ENCODE results near the gene FBXO21. TPM values are rescaled to one million over a fixed set of nuclear protein-coding genes. Genes with fewer than 3 reads are reported as not detected.

Gene FBXO21
- total RNA-seq, 1 experiment from 2014 or later: 63.3 TPM

DNA sequence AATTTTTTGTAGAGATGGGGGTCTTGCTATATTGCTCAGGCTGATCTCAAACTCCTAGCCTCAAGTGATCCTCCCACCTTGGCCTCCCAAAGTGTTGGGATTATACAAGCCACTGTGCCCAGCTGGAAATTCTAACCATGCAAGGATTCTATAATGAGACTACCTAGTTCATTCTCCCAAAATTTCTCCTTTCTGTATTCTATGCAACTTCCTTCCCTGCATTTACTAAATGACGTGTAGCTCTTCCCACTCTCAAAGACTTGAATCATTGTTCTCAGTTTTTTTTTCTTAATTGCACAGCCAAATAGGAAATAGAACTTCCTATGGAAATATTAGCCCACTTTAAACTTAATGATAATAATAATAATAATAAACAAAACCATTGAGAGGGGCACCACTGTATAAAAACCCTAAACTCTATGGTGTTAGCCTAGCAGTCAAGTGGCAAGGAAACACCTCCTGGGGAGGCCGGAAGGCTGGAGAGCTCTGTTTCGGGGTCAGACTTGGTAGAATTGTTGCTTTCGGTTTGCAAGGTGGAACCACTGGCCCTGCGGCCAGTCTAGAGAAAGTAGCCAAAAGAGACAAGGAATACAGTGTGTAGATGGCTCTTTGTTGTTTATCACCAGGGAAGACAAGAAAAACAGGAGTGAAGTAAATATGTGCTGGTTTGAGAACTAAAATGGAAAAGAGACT lies 51.1 kb downstream of the FBXO21 start:
- DNase-seq (ENCODE audit: low read depth): no peak

DNA sequence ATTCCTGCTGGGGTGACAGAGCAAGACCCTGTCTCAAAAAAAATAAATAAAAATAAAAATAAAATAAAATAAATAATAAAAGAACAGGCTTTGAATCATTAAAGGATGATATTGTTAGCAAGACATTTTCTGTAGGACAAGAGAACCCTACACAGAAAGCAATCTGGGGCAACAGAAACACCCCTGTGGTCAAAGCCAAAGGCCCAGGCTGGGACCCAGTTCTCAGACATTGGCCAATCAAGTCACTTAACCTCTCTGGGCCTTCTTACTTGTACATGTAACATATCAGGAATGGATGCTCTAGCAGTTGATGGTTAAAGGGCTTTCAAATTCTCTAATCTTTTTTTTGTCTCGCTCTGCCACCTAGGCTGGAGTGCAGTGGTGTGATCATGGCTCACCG lies 55.5 kb downstream of the FBXO21 start:
- no peak for DNase-seq (ENCODE audit: low read depth)

DNA sequence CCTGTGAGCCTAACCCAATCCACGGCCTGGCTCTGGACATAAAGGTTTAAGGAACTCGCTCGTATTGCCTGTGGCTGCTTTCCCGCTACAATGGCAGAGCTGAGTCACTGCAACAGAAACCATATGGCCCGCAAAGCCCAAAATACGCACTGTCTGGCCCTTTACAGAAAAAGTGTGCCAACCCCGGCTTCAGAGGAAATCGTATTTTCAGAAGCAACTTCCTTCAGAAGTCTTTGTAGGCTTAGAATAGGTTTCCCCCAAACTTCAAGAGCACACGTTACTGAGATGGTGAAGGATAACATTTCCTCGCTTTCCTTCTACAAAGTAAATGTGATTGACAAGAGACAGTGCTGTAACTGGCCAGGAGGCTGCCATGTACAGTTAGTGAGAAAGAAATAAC lies 56.2 kb downstream of the FBXO21 start:
- peak; percentile 24 for DNase-seq (ENCODE audit: low read depth)

DNA sequence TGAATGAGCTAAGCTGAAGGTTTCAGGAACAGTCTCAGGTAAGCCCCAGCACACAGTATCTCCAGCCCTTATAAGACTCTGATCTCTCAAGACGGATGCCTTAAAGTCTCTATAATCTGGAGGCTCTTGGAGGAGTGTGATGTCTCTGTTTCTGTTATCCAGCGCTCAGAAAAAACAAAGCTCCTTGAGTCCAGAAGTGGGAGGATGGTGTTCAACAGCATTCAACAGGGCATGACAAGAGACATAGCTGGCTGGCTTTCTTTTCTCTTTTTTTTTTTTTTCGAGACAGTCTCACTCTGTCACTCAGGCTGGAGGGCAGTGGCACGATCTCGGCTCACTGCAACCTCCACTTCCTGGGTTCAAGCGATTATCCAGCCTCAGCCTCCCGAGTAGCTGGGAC lies 59.5 kb downstream of the FBXO21 start:
- no peak for DNase-seq (ENCODE audit: low read depth)

DNA sequence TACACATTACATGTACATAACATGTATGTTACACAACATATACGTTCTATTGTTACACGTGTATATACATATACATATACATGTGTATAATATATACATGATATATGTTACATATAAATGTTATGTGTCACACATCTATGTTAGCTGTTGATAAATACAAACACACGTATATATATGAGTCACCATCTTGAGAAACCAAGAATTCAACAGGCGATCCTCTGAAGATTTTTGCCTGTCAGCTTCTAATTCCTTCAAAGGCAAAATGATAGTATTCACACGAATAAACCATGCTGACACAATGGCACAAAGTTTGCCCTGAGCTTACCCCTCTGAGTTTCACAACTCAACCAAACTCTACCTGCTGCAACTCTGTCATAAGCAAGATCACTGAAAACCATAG lies 60.9 kb downstream of the FBXO21 start:
- no peak for DNase-seq (ENCODE audit: low read depth)

DNA sequence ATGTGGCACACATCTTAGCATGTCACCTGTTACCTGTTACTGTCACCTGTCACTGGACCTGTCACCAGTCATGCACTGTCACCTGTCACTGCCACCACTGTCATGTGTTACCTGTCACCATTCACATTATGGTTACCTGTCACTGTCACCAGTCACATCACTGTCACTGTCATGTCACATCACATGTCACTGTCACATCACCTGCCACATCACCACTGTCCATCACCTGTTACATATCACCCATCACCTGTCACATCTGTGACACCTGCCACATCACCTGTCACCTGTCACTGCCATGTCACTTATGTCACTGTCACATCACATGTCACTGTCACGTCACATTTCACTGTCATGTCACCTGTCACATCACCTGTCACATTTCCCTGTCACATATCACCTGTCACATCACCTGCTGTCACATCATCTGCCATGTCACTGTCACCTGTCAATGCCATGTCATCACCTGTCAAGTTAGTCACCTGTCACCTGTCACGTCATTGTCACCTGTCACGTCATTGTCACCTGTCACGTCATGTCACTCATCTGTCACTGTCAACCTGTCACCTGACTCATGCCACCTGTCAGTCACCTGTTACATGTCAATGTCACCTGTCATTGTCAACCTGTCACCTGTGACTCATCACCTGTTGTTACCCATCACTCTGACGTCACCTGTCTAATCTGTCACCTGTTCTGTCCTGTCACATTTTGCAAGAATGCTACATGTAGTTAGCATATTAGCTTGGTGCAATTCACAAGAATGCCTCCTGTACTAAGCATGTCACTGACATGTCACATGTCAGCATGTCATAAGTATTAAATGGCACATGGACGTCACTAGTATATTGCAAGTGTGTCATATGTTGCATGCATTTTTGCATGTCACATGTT lies 62.1 kb downstream of the FBXO21 start:
- DNase-seq (ENCODE audit: low read depth): no peak

DNA sequence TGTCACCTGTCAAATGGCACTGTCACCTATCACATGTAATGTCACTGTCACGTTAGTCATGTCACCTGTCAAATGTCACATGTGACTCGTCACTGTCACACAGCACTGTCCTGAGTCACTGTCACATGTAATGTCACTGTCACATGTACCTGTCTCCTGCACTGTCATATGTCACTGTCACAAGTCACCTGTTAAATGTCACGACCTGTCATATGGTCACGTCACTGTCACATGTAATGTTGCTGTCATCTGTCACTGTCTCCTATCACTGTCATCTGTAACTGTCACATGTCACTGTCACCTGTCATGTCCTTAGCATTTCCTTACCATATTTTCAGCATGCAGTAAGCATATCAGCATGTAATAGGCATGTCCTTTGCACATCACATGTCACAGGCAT lies 63.9 kb downstream of the FBXO21 start:
- DNase-seq (ENCODE audit: low read depth): no peak

DNA sequence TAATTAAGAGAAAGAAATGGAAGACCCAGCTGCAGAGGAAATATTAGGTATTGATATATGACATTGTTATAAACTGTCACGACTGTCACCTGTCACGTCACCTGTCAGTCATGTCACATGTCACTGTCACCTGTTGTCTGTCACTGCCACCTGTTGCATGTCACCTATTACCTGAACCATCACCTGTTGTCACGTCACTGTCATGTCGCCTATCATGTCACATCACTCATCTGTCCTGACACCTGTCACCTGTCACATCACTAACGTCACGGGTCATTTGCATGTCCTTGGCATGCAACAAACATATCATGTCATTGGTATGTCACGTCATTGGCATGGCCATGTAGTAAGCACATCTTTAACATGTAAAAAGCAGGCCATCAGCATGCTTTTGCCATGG lies 64.5 kb downstream of the FBXO21 start:
- no peak for DNase-seq (ENCODE audit: low read depth)

DNA sequence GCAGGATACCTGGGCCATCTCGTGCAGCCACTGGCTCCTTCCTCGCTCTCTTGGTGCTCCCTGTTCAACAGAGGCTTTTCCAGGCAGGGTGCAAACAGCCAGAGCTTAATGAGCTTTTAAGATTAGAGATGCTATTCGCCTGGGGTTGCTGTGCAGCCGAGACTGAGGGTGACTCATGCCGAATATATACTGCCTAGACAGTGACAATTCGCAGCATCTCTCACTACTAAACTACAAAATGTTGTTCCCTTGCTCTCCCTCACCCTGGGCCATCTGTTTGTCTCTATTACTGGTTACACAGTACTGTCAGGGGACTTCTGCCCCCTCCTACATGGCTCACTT lies 65.0 kb downstream of the FBXO21 start:
- no peak for DNase-seq (ENCODE audit: low read depth)

DNA sequence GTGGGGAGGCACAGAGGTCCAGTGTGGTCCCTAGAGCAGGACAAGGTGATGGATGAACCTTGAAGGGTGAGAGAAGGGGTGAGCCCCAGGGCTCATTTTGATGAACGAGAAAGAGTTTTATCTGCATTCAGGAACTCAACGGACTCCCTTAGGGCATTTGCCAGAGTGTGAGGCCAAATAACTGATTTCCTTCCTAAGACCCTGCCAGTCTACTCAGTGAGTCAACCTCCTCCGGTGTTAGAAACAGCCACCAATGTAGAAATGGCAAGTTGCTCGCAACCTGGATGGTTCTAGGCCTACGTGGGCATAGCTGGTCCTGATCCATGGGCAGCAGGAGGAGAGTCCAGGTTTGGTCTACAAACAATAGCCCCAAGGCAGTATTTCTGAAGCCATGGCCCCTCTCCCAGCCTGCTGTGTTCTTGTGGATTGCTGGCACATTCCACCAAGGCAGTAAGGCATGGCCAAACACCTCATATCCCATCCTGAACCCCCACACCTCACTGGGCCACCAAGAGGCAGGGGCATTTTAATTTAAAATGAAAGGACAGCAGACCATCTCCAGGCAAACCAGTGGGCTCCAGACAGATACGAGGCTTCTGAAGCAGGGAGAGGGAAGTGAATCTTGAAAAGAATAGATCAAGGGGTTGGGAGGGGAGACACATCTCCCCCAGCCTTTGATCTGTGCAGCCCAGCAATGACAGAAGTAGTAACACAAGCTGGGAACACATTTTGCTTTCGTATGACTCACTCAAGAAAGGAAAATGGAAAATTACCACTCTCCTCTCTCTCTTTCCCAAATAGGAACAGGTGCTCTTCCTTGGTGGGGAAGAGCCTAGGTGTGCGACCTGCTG lies 65.6 kb downstream of the FBXO21 start:
- DNase-seq (ENCODE audit: low read depth): no peak

DNA sequence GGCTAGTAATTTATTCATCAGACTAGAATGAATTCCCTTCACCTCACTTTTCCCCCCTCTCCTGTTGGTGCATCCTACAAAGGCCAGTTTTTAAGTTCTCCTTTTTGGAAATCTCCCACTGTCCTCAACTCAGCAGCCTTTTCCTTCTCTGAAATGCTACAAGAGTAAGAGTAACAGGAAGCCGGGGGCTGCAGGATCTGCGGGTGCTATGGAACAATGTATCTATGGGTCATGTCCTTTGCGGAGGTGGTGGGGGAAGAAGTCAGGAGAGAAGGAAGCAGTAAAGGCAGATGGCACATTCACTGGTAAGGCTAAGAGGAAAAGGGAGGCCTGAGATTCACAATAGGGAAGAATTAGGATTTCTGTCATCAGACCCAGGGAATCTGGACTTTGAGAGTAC lies 68.8 kb downstream of the FBXO21 start:
- no peak for DNase-seq (ENCODE audit: low read depth)

DNA sequence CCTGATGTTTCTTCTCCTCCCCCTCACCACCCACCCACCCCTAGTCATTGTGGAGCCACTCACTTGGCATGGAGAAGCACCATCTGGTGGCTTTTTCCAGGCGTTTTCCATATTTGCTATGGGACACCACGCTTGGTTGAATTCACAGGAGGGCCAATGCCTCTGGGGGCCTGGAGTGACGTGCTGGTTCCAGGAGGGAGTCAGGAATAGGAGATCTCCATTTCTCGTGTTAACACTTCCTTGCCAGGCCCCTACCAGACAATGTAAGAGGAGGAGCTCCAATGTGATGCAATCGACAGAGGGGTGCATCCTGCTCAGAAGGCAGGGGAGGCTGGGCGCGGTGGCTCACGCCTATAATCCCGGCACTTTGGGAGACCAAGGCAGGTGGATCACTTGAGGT lies 69.5 kb downstream of the FBXO21 start:
- no peak for DNase-seq (ENCODE audit: low read depth)

DNA sequence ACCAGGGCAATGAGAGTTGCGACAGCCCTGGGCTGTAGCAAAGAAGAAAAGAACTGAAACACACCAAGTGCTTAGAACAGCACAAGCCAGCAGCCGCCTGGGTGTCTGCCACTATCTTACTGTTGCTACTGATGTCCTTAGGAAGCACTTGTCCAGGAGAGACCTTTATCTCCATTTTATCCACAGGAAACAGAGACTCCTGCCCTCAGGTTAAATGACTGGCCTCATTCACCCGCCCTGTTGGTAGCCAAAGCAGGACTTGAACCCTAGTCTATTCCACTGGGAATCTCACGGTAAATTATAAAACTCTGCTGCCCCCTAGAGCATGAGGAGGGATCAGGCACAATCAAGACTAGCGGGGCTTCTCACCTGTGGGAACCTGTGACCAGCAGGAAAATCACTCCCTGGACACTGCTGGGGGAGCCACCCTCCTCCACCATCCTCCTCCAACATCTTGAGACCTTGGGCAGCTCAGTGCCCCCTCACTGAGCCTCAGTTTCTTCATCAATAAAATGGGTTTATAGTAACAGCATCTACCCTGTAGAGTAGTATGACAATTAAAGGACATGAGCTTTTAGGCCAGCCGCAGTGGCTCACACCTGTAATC lies 70.6 kb downstream of the FBXO21 start:
- no peak for DNase-seq (ENCODE audit: low read depth)

DNA sequence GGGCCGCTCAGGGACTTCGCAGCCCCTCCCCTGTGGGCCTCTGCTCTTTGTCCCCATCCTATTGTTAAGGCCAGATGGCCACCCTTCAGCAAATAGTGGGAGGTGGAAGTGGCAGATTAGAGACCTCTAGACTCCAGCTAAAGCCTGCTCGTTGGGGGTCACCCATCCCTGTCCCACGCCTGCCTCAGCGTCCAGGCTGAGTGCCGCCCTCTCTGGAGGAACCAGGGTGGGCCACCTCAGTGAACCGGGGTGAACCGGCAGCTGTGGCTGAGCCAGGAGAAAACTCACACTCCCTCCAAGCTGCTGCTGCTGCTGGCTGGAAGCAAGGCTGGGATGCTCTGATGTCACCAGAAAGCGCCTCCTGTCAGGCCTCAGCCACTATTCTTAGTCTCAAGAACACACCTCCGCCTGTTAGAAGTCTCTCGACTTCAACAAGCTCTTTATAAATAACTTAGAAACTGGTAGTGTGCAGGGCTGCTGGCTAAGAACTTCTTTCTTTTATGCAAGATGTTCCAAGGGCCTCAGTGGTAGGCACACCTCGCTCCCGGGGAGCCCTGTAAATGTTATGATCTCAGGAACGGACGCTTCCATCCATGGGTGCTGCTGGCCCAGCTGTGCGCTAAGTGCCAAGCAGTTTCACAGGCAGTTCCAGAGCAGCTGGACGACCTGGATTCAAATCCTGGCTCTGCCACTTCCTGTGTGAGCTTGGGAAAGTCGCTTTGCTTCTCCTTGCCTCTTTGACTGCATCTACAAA lies 71.3 kb downstream of the FBXO21 start:
- no peak for DNase-seq (ENCODE audit: low read depth)

DNA sequence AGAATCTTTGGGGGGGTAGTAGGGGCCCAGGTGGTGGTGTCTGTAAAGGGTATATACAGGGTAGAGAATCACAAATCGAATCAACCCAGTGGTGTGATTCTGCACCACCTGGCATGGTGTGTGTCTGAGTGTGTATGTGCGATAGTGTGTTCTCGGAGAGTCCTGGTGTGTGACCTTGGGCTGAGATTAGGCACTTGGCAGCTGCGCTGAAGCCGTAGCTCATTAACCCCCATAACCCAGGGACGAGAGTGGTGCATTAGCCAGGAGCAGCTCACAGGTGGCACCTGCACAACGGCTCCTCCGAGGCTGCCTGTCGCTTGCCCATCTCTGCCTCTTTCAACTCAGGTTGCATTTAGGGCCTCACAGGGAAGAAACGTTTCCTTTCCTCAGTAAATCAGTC lies 75.5 kb downstream of the FBXO21 start:
- no peak for DNase-seq (ENCODE audit: low read depth)

DNA sequence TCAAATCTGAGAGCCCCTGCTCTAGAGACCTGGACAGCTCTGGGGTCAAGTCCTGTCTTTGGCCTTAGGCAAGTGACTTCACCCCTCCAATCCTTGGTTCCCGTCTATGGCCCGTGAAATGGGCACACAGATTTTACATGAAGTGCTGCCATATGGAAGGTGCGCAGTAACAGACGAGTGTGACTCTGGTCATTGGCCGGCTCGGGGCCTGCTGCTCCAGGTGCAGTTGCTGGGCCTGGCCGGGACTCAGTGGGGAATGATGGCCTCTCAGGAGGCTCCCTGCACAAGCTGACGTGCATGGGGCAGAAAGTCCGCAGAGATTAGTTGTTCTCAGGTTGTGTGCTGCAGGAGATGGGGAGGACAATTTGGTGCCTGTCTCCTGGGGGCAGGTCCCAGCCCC lies 77.0 kb downstream of the FBXO21 start:
- DNase-seq (ENCODE audit: low read depth): no peak

DNA sequence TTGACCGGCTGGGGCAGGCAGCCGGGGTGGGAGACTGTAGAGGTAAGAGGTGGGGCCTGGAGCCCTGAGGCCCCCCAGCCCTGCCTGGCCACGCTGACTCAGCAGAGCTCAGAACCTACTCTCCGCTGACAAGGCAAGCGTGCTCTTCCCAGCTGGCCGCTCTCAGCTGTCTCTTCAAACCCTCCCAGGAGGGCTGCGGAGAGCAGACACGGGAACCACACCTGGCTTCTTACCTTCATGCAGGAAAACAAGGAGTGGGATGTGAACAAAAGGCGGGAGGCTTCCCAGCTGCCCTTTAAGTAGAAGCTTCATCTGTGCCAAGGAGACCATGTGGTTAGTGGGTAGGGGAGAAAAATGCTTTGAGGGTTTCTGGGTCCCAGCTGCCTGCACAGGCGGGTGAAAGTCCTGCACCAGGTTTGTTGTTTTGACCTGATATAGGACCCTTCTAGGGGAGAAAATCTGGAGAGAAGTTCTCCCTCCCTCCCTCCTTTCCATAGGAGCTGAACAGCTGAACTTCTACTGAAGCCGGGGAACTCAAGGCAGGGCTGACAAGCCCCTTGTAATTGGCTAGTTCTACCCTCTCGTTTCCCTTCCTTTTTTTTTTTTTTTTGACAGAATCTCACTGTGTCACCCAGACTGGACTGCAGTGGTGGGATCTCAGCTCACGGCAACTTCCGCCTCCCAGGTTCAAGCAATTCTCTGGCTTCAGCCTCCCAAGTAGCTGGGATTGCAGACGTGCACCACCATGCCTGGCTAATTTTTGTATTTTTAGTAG lies 78.3 kb downstream of the FBXO21 start:
- DNase-seq (ENCODE audit: low read depth): no peak

DNA sequence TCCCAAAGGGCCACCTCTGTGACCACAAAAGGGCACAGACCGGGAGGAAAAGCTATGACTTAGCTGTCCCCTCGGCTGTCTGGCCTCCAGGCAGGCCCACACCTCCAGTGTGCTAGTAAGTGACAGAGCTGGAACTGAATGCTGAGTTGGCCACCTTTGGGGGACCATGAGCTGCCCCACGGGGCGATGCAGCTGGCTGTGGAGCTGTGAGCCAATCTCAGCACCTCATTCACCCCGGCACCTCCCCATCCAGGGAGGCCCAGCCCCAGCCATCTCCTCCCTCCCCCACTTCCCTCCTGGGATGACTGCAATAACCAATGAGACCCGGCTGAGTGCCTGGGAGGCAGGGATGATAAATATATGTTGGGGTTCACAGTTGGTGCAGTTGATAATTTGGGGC lies 78.9 kb downstream of the FBXO21 start:
- no peak for DNase-seq (ENCODE audit: low read depth)

DNA sequence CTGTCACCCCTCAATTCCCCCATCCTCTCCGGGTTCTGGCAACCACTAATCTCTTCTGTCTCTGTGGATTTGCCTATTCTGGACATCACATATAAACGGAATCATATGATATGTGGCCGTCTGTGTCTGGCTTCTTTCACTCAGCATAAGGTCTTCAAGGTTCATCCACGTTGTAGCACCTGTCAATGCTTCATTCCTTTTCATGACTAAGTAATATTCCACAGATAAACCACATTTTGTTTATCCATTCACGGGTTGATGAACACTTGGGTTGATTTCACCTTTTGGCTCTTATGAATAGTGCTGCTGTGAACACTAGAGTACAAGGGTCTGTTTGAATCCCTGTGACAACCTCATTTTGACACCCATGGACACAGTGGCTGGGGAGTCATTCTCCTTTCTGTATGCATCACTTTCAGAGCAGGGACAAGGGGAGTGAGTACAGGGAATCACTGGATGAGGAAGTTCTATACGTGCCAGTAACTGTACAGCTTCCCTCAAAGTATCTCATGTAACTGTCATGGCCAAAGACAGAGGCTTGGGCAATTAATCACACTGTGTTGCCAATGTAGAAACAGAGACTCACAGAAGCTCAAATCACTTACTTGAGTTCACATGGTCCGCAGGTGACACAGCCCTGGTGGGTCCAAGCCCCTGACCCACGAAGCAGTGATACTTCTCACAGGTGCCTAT lies 80.2 kb downstream of the FBXO21 start:
- no peak for DNase-seq (ENCODE audit: low read depth)

DNA sequence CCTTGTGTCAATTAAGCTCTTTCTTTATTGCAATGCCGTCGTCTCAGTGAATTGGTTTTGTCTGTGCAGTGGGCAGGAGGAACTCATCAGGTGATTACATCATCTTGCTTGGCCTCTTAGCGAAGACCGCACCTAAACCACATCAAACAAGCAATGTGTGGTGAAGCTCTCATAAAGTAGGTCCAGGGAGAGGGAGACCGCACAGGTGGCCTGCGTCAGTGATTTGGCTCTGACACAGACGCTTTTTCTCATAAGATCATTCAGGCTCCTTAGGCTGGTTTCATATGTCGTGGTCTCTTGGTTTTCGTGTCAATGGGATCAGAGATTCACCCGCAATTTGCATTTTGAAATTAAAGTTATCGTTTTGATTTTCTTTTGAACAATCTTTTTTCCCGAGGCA lies 84.4 kb downstream of the FBXO21 start:
- DNase-seq (ENCODE audit: low read depth): no peak
